ENCODE results near the gene GPX7.

GPX7 gene

GRCh38 chr1:52604063-52604770 lies 2.0 kb downstream of the GPX7 start:
- Histone ChIP-seq H3K27ac (ENCODE audit: low read length) (no peak overlapping the region), H3K4me3 (ENCODE audit: low read depth in 1 of 2, low read length in 2 of 2) (no peak overlapping the region), H3K4me1 (ENCODE audit: control insufficient read depth in 1 of 2, insufficient read depth in 2 of 2, low read length in 2 of 2) (peaks cover 8 to 25% of the 10 kb centered on the region in 2 donors), H3K27me3 (ENCODE audit: low read depth, low read length) (no peaks in the 10 kb centered on the region), H3K36me3 (ENCODE audit: control insufficient read depth in 1 of 2, insufficient read depth in 2 of 2, low read length in 2 of 2) (peaks cover 0 to 29% of the 10 kb centered on the region in 2 donors), H3K9me3 (ENCODE audit: control insufficient read depth in 1 of 2, low read length in 2 of 2) (no peaks in the 10 kb centered on the region)

GRCh38 chr1:52613636-52614373 lies 11.6 kb downstream of the GPX7 start:
- H3K4me1 ChIP-seq (ENCODE audit: control insufficient read depth in 1 of 2, insufficient read depth in 2 of 2, low read length in 2 of 2), result no peaks in the 10 kb centered on the region
- peaks cover 0 to 3% of the 10 kb centered on the region in 2 donors for H3K36me3 ChIP-seq (ENCODE audit: control insufficient read depth in 1 of 2, insufficient read depth in 2 of 2, low read length in 2 of 2)
- H3K27me3 ChIP-seq (ENCODE audit: low read depth, low read length), result no peaks in the 10 kb centered on the region
- H3K27ac ChIP-seq (ENCODE audit: low read length), result no peak overlapping the region
- no peaks in the 10 kb centered on the region for H3K9me3 ChIP-seq (ENCODE audit: control insufficient read depth in 1 of 2, low read length in 2 of 2)
- H3K4me3 ChIP-seq (ENCODE audit: low read depth in 1 of 2, low read length in 2 of 2), result no peak overlapping the region

DNA sequence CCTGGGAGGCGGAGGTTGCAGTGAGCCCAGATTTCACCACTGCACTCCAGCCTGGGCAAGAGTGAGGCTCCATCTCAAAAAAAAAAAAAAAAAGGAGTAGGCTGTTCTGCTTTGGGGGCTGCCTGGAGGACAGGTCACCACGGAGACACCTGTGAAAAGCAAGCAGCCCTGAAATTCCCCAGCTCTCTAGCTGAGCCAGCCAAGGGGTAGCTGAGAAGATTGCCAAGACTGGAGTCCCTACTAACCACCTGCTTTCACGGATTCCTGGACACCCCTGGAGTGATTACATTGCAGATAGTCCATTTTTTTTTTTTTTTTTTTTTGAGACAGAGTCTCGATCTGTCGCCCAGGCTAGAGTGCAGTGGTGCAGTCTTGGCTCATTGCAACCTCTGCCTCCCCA lies 12.5 kb downstream of the GPX7 start:
- Histone ChIP-seq H3K4me3 (ENCODE audit: low read depth in 1 of 2, low read length in 2 of 2) (no peak overlapping the region), H3K9me3 (ENCODE audit: control insufficient read depth in 1 of 2, low read length in 2 of 2) (no peaks in the 10 kb centered on the region), H3K27me3 (ENCODE audit: low read depth, low read length) (no peaks in the 10 kb centered on the region), H3K36me3 (ENCODE audit: control insufficient read depth in 1 of 2, insufficient read depth in 2 of 2, low read length in 2 of 2) (no peaks in the 10 kb centered on the region), H3K27ac (ENCODE audit: low read length) (no peak overlapping the region), H3K4me1 (ENCODE audit: control insufficient read depth in 1 of 2, insufficient read depth in 2 of 2, low read length in 2 of 2) (no peaks in the 10 kb centered on the region)

DNA sequence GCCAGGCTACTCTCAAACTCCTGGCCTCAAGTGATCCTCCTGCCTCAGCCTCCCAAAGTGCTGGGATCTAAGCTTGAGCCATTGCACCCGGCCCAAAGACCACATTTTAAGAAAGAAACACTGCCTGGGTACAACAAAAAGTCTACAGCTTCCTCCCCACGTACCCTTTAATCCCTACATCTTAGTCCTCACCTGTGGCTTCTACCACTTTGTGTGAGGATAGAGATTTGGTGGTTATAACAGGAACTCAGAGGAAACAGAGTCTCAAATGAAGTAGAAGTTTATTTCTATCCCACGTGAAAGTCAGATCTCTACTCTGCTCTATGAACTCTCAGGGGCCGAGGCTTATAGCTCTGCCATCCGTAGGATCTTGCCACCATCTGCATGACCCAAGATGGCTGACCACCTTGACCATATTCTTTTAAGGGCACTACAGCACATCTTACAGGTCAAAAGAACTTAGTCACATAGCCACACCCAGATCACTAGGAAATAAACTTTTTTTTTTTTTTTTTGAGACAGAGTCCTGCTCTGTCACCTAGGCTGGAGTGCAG lies 13.4 kb downstream of the GPX7 start:
- Histone ChIP-seq H3K9me3 (ENCODE audit: control insufficient read depth in 1 of 2, low read length in 2 of 2) (no peaks in the 10 kb centered on the region), H3K4me3 (ENCODE audit: low read depth in 1 of 2, low read length in 2 of 2) (no peak overlapping the region), H3K4me1 (ENCODE audit: control insufficient read depth in 1 of 2, insufficient read depth in 2 of 2, low read length in 2 of 2) (no peaks in the 10 kb centered on the region), H3K27ac (ENCODE audit: low read length) (no peak overlapping the region), H3K27me3 (ENCODE audit: low read depth, low read length) (no peaks in the 10 kb centered on the region), H3K36me3 (ENCODE audit: control insufficient read depth in 1 of 2, insufficient read depth in 2 of 2, low read length in 2 of 2) (no peaks in the 10 kb centered on the region)

DNA sequence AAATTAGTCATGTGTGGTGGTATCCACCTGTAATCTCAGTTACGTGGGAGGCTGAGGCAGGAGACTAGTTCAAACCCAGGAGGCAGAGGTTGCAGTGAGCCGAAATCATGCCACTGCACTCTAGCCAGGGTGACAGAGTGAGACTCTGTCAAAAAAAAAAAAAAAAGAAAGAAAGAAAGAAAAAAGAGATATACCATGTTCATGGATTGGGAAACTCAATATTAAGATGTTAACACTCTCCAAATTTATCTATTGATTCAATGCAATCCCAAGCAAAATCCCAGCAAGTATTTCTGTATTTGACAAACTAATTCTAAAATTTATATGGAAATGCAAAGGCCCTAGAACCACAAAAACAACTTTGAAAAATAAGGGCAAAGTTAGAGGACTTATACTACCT lies 19.8 kb downstream of the GPX7 start:
- Histone ChIP-seq H3K4me3 (ENCODE audit: low read depth in 1 of 2, low read length in 2 of 2) (no peak overlapping the region), H3K9me3 (ENCODE audit: control insufficient read depth in 1 of 2, low read length in 2 of 2) (peaks cover 0 to 8% of the 10 kb centered on the region in 2 donors), H3K4me1 (ENCODE audit: control insufficient read depth in 1 of 2, insufficient read depth in 2 of 2, low read length in 2 of 2) (no peaks in the 10 kb centered on the region), H3K27me3 (ENCODE audit: low read depth, low read length) (no peaks in the 10 kb centered on the region), H3K36me3 (ENCODE audit: control insufficient read depth in 1 of 2, insufficient read depth in 2 of 2, low read length in 2 of 2) (no peaks in the 10 kb centered on the region), H3K27ac (ENCODE audit: low read length) (no peak overlapping the region)

DNA sequence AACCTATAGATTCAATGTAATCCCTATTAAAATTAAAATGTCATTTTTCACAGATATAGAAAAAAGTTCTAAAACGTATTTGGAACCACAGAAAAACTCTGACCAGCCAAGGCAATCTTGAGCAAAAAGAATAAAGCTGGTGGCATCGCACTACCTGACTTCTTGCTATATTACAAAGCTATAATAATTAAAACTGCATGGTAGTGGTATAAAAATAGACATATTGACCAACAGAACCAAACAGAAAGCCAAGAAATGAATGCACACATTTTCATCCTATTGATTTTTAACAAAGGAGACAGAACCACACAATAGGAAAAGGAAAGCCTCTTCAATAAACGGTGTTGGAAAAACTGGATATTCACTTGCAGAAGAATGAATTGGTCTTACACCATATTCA lies 21.6 kb downstream of the GPX7 start:
- Histone ChIP-seq H3K9me3 (ENCODE audit: control insufficient read depth in 1 of 2, low read length in 2 of 2) (peaks cover 0 to 8% of the 10 kb centered on the region in 2 donors), H3K27ac (ENCODE audit: low read length) (no peak overlapping the region), H3K27me3 (ENCODE audit: low read depth, low read length) (no peaks in the 10 kb centered on the region), H3K4me3 (ENCODE audit: low read depth in 1 of 2, low read length in 2 of 2) (no peak overlapping the region), H3K4me1 (ENCODE audit: control insufficient read depth in 1 of 2, insufficient read depth in 2 of 2, low read length in 2 of 2) (no peaks in the 10 kb centered on the region), H3K36me3 (ENCODE audit: control insufficient read depth in 1 of 2, insufficient read depth in 2 of 2, low read length in 2 of 2) (no peaks in the 10 kb centered on the region)

DNA sequence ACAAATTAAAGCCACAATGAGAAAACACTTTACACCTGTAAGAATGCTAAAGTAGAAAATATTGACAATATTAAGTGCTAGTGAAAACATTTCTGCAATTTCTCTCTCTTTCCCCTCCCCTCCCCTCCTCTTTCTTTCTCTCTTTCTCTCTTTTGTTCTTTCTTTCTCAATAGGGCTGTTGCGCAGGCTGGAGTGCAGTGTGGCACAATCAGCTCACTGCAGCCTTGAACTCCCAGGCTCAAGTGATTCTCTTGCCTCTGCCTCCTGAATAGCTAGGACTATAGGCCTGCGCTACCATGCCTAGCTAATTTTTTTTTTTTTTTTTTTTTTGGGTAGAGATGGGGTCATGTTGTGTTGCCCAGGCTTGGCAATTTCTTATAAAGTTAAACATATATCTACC lies 24.9 kb downstream of the GPX7 start:
- Histone ChIP-seq H3K4me3 (ENCODE audit: low read depth in 1 of 2, low read length in 2 of 2) (no peak overlapping the region), H3K27ac (ENCODE audit: low read length) (no peak overlapping the region), H3K4me1 (ENCODE audit: control insufficient read depth in 1 of 2, insufficient read depth in 2 of 2, low read length in 2 of 2) (no peaks in the 10 kb centered on the region), H3K36me3 (ENCODE audit: control insufficient read depth in 1 of 2, insufficient read depth in 2 of 2, low read length in 2 of 2) (no peaks in the 10 kb centered on the region), H3K9me3 (ENCODE audit: control insufficient read depth in 1 of 2, low read length in 2 of 2) (peaks cover 0 to 8% of the 10 kb centered on the region in 2 donors), H3K27me3 (ENCODE audit: low read depth, low read length) (peaks cover 7% of the 10 kb centered on the region)

- Histone ChIP-seq H3K9me3 (ENCODE audit: control insufficient read depth in 1 of 2, low read length in 2 of 2) (peaks cover 0 to 4% of the 10 kb centered on the region in 2 donors), H3K4me1 (ENCODE audit: control insufficient read depth in 1 of 2, insufficient read depth in 2 of 2, low read length in 2 of 2) (peaks cover 0 to 12% of the 10 kb centered on the region in 2 donors), H3K27ac (ENCODE audit: low read length) (no peak overlapping the region), H3K27me3 (ENCODE audit: low read depth, low read length) (peaks cover 14% of the 10 kb centered on the region), H3K4me3 (ENCODE audit: low read depth in 1 of 2, low read length in 2 of 2) (no peak overlapping the region), H3K36me3 (ENCODE audit: control insufficient read depth in 1 of 2, insufficient read depth in 2 of 2, low read length in 2 of 2) (no peaks in the 10 kb centered on the region)
Measured at GRCh38 chr1:52628614-52629324, 26.6 kb downstream of the GPX7 start.

- no peaks in the 10 kb centered on the region for H3K9me3 ChIP-seq (ENCODE audit: control insufficient read depth in 1 of 2, low read length in 2 of 2)
- H3K4me1 ChIP-seq (ENCODE audit: control insufficient read depth in 1 of 2, insufficient read depth in 2 of 2, low read length in 2 of 2), result peaks cover 0 to 12% of the 10 kb centered on the region in 2 donors
- no peak overlapping the region for H3K4me3 ChIP-seq (ENCODE audit: low read depth in 1 of 2, low read length in 2 of 2)
- H3K27me3 ChIP-seq (ENCODE audit: low read depth, low read length), result peaks cover 14% of the 10 kb centered on the region
- no peak overlapping the region for H3K27ac ChIP-seq (ENCODE audit: low read length)
- H3K36me3 ChIP-seq (ENCODE audit: control insufficient read depth in 1 of 2, insufficient read depth in 2 of 2, low read length in 2 of 2), result no peaks in the 10 kb centered on the region
Measured at GRCh38 chr1:52629325-52629643, 27.1 kb downstream of the GPX7 start.

GRCh38 chr1:52629667-52630066 lies 27.5 kb downstream of the GPX7 start:
- peaks cover 0 to 12% of the 10 kb centered on the region in 2 donors for H3K4me1 ChIP-seq (ENCODE audit: control insufficient read depth in 1 of 2, insufficient read depth in 2 of 2, low read length in 2 of 2)
- H3K9me3 ChIP-seq (ENCODE audit: control insufficient read depth in 1 of 2, low read length in 2 of 2), result no peaks in the 10 kb centered on the region
- no peak overlapping the region for H3K27ac ChIP-seq (ENCODE audit: low read length)
- H3K36me3 ChIP-seq (ENCODE audit: control insufficient read depth in 1 of 2, insufficient read depth in 2 of 2, low read length in 2 of 2), result no peaks in the 10 kb centered on the region
- no peak overlapping the region for H3K4me3 ChIP-seq (ENCODE audit: low read depth in 1 of 2, low read length in 2 of 2)
- peaks cover 14% of the 10 kb centered on the region for H3K27me3 ChIP-seq (ENCODE audit: low read depth, low read length)

GRCh38 chr1:52631759-52632331 lies 29.7 kb downstream of the GPX7 start:
- H3K27ac ChIP-seq (ENCODE audit: low read length), result no peak overlapping the region
- peak overlapping the region in 1 of 2 donors; percentile 13 for H3K4me3 ChIP-seq (ENCODE audit: low read depth in 1 of 2, low read length in 2 of 2)
- peaks cover 0 to 12% of the 10 kb centered on the region in 2 donors for H3K4me1 ChIP-seq (ENCODE audit: control insufficient read depth in 1 of 2, insufficient read depth in 2 of 2, low read length in 2 of 2)
- H3K9me3 ChIP-seq (ENCODE audit: control insufficient read depth in 1 of 2, low read length in 2 of 2), result no peaks in the 10 kb centered on the region
- no peaks in the 10 kb centered on the region for H3K36me3 ChIP-seq (ENCODE audit: control insufficient read depth in 1 of 2, insufficient read depth in 2 of 2, low read length in 2 of 2)
- H3K27me3 ChIP-seq (ENCODE audit: low read depth, low read length), result peaks cover 14% of the 10 kb centered on the region
